MCF 10A (cell line): Measurements from ENCODE around the gene EPHA6. TPM values are rescaled to one million over a fixed set of nuclear protein-coding genes. Genes with fewer than 3 reads are reported as not detected.

ENCODE experiments used
- BruUV-seq: library from RNA; stranded (reverse); fragments of 400-500 nt; replicated peaks from 2 replicates; lab custom pipeline; 2021; lab: Mats Ljungman, UMichigan
- CTCF ChIA-PET: fragments of 300-600 bp; sonication (Branson Sonifier 250); formaldehyde crosslinking; extraction: SDS; loops from one replicate; lab custom pipeline; 2021; ENCODE audit warnings: antibody characterized with exemption, inconsistent platforms; lab: Yijun Ruan, JAX
- POLR2A ChIA-PET: fragments of 300-600, 350-650 bp; sonication (Branson Sonifier 250); formaldehyde crosslinking; extraction: SDS; loops from one replicate; lab custom pipeline; 2020; ENCODE audit warnings: antibody characterized with exemption, inconsistent platforms; lab: Yijun Ruan, JAX
- DNase-seq: peaks from one replicate; pipeline ENCODE4 v3.0.0-alpha.2; 2018; ENCODE audit not compliant: unreplicated experiment
- H3K27ac Mint-ChIP-seq: one replicate; pipeline ENCODE4 v1.8.0; 2022; ENCODE audit warnings: mild to moderate bottlenecking, low read depth, mixed read lengths; ENCODE audit not compliant: unreplicated experiment
- H3K27me3 Mint-ChIP-seq: one replicate; pipeline ENCODE4 v1.8.0; 2022; ENCODE audit warnings: mixed read lengths; ENCODE audit not compliant: insufficient read depth, unreplicated experiment
- H3K36me3 Mint-ChIP-seq: one replicate; pipeline ENCODE4 v1.8.0; 2022; ENCODE audit warnings: mild to moderate bottlenecking, moderate library complexity, mixed read lengths; ENCODE audit not compliant: insufficient read depth, unreplicated experiment
- H3K4me1 Mint-ChIP-seq: one replicate; pipeline ENCODE4 v1.8.0; 2022; ENCODE audit warnings: mixed read lengths; ENCODE audit not compliant: insufficient read depth, unreplicated experiment
- H3K4me3 Mint-ChIP-seq: one replicate; pipeline ENCODE4 v1.8.0; 2022; ENCODE audit warnings: mild to moderate bottlenecking, moderate library complexity, mixed read lengths; ENCODE audit not compliant: unreplicated experiment
- H3K9me3 Mint-ChIP-seq: one replicate; pipeline ENCODE4 v1.8.0; 2022; ENCODE audit warnings: mixed read lengths; ENCODE audit not compliant: unreplicated experiment
- intact Hi-C: fragments of 100-400 bp; cut with micrococcal nuclease; formaldehyde crosslinking; loops from 2 replicates; pipeline ENCODE4 v1.14.1; 2022
- total RNA-seq: library from RNA; stranded (reverse); gene quantifications from 2 replicates; pipeline ENCODE4 v1.2.3, GENCODE V29; 2022
- TF ChIP-seq, protein P1 (sequence below): fragments of 200-600 bp; IDR thresholded peaks from one replicate; pipeline ENCODE4 v1.8.0; 2022; ENCODE audit warnings: antibody characterized with exemption, mild to moderate bottlenecking; ENCODE audit not compliant: unreplicated experiment

The EPHA6 gene
- total RNA-seq, 1 experiment from 2014 or later: 0.33 TPM

GRCh38 chr3:97235179-97235578 lies 420.8 kb downstream of the EPHA6 start:
- Mint-ChIP-seq H3K4me1 (peaks cover 9% of the 10 kb centered on the region), H3K27me3 (peaks cover 21% of the 10 kb centered on the region), H3K9me3 (no peaks in the 10 kb centered on the region), H3K27ac (no peak overlapping the region), H3K4me3 (no peak overlapping the region), H3K36me3 (no peaks in the 10 kb centered on the region)
- intact Hi-C loops: no loop called here
- CTCF ChIA-PET: no interaction called here
- POLR2A ChIA-PET: no interaction called here
- TF ChIP-seq, protein P1, sequence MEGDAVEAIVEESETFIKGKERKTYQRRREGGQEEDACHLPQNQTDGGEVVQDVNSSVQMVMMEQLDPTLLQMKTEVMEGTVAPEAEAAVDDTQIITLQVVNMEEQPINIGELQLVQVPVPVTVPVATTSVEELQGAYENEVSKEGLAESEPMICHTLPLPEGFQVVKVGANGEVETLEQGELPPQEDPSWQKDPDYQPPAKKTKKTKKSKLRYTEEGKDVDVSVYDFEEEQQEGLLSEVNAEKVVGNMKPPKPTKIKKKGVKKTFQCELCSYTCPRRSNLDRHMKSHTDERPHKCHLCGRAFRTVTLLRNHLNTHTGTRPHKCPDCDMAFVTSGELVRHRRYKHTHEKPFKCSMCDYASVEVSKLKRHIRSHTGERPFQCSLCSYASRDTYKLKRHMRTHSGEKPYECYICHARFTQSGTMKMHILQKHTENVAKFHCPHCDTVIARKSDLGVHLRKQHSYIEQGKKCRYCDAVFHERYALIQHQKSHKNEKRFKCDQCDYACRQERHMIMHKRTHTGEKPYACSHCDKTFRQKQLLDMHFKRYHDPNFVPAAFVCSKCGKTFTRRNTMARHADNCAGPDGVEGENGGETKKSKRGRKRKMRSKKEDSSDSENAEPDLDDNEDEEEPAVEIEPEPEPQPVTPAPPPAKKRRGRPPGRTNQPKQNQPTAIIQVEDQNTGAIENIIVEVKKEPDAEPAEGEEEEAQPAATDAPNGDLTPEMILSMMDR: no peak
- DNase-seq: no peak
- BruUV-seq: no TSS peak

GRCh38 chr3:97235611-97236315 lies 421.4 kb downstream of the EPHA6 start:
- Mint-ChIP-seq H3K27me3 (peaks cover 21% of the 10 kb centered on the region), H3K4me1 (peaks cover 9% of the 10 kb centered on the region), H3K4me3 (no peak overlapping the region), H3K9me3 (no peaks in the 10 kb centered on the region), H3K36me3 (no peaks in the 10 kb centered on the region), H3K27ac (no peak overlapping the region)
- no TSS peak for BruUV-seq
- CTCF ChIA-PET: no interaction called here
- no peak for DNase-seq
- POLR2A ChIA-PET: no interaction called here
- TF ChIP-seq, protein P1: no peak
- intact Hi-C loops: no loop called here

GRCh38 chr3:97241417-97241816 lies 427.0 kb downstream of the EPHA6 start:
- intact Hi-C loops: no loop called here
- peaks cover 12% of the 10 kb centered on the region for H3K27me3 Mint-ChIP-seq
- H3K36me3 Mint-ChIP-seq: no peaks in the 10 kb centered on the region
- no peak overlapping the region for H3K4me3 Mint-ChIP-seq
- TF ChIP-seq, protein P1: no peak
- no peak for DNase-seq
- POLR2A ChIA-PET: interaction anchor here (0.6 kb wide), 1 partner anchor 375 kb away, joined by 4 read pairs; no protein-coding TSS in a partner anchor
- no peak overlapping the region for H3K27ac Mint-ChIP-seq
- no peaks in the 10 kb centered on the region for H3K4me1 Mint-ChIP-seq
- CTCF ChIA-PET: interaction anchor here (0.7 kb wide), 1 partner anchor 10 kb away, joined by 3 read pairs; no protein-coding TSS in a partner anchor
- no peaks in the 10 kb centered on the region for H3K9me3 Mint-ChIP-seq
- no TSS peak for BruUV-seq

DNA sequence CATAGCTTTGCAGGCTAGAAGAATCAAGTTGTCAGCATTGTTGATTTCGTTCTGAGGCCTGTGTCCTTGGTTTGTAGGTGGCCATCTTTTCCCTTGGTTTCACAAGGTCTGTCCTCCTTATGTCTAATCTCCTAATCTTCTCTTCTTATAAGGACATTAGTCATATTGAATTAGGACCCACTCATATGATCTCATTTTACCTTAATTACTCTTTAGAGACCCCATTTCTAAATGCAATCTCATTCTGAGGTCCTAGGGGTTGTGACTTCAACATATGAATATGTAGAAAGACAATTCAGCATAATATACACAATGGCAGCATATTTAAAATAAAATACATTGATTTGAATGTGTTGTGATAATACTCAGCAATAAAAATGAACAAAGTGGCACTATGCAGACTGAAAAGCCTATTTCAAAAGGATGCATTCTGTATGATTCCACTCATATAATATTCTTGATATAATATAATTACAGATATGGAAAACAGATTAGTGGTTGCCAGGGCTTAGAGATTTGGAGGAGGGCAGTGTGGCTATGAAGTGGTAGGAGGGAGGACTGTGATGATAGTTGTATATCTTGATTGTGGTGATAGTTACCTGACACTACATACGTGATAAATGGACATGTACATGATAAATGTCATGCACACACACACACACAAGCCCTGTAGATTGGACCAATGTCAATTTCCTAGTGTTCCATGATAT lies 431.0 kb downstream of the EPHA6 start:
- Mint-ChIP-seq H3K27me3 (no peaks in the 10 kb centered on the region), H3K4me1 (no peaks in the 10 kb centered on the region), H3K4me3 (no peak overlapping the region), H3K27ac (no peak overlapping the region), H3K9me3 (no peaks in the 10 kb centered on the region), H3K36me3 (no peaks in the 10 kb centered on the region)
- intact Hi-C loops: no loop called here
- no peak for DNase-seq
- ChIA-PET POLR2A (no interaction called here), CTCF (no interaction called here)
- no TSS peak for BruUV-seq
- TF ChIP-seq, protein P1: no peak
